NCI-H2029 treated with DMSO at 0.1 percent for 48 hours (cell line): ENCODE results near the gene DIP2C.
"Not testable (repeated sequence)": the region's sequence is repeated elsewhere in the genome, so short reads cannot be mapped to it uniquely, and the experiment has no call there.

Experiments
- DNase-seq: peaks from one replicate; lab custom pipeline; 2025; lab: John Stamatoyannopoulos, UW

DIP2C gene

GRCh38 chr10:689452-690371 lies at the start of gene DIP2C:
DIP2C (minus strand) TSS chr10:689668; CDS start chr10:689578, 90 bp downstream.
- DNase-seq, result no peak

GRCh38 chr10:734481-734880 lies 45.0 kb upstream of the DIP2C start:
- no peak for DNase-seq

- no peak for DNase-seq
Observed at GRCh38 chr10:733086-733485, 43.6 kb upstream of the DIP2C start.

GRCh38 chr10:729213-729612 lies 39.7 kb upstream of the DIP2C start:
- DNase-seq, result no peak

GRCh38 chr10:728603-729002 lies 39.1 kb upstream of the DIP2C start:
- no peak for DNase-seq

GRCh38 chr10:727162-727790 lies 37.8 kb upstream of the DIP2C start:
- no peak for DNase-seq

GRCh38 chr10:725786-726185 lies 36.3 kb upstream of the DIP2C start:
- no peak for DNase-seq

- DNase-seq, result no peak
Observed at GRCh38 chr10:725302-725701, 35.8 kb upstream of the DIP2C start.

GRCh38 chr10:723973-724372 lies 34.5 kb upstream of the DIP2C start:
- no peak for DNase-seq

GRCh38 chr10:722281-723060 lies 33.0 kb upstream of the DIP2C start:
- no peak for DNase-seq

GRCh38 chr10:718143-718700 lies 28.8 kb upstream of the DIP2C start:
- DNase-seq, result no peak

- no peak for DNase-seq
Observed at GRCh38 chr10:717458-717857, 28.0 kb upstream of the DIP2C start.

GRCh38 chr10:716821-717220 lies 27.4 kb upstream of the DIP2C start:
- DNase-seq, result no peak

GRCh38 chr10:714214-714613 lies 24.7 kb upstream of the DIP2C start:
- DNase-seq, result no peak

- no peak for DNase-seq
Observed at GRCh38 chr10:712575-712974, 23.1 kb upstream of the DIP2C start.

GRCh38 chr10:712089-712488 lies 22.6 kb upstream of the DIP2C start:
- DNase-seq, result no peak

- no peak for DNase-seq
Observed at GRCh38 chr10:707861-708260, 18.4 kb upstream of the DIP2C start.

- no peak for DNase-seq
Observed at GRCh38 chr10:707456-707855, 18.0 kb upstream of the DIP2C start.

GRCh38 chr10:703118-703517 lies 13.7 kb upstream of the DIP2C start:
- no peak for DNase-seq

GRCh38 chr10:700183-700582 lies 10.7 kb upstream of the DIP2C start:
- not testable (repeated sequence) for DNase-seq

GRCh38 chr10:697097-697875 lies 7.8 kb upstream of the DIP2C start:
- no peak for DNase-seq

- no peak for DNase-seq
Observed at GRCh38 chr10:695396-695795, 5.9 kb upstream of the DIP2C start.
